Cardiac muscle cell (in vitro differentiated cells and primary cell): ENCODE data around the gene PARN. TPM values are rescaled to one million over a fixed set of nuclear protein-coding genes. Genes with fewer than 3 reads are reported as not detected.
A peak's percentile ranks its signal among the peaks of the same experiment; 100 is the strongest.
"Not testable (repeated sequence)": the region's sequence is repeated elsewhere in the genome, so short reads cannot be mapped to it uniquely, and the experiment has no call there.

Experiments
- DNase-seq, 2 donors: peaks; one replicate each; pipeline versions ENCODE4 v3.0.0 to v3.0.0-alpha.2; 2010 to 2017; ENCODE audit warnings: low read depth in 1 of 2, low spot score in 1 of 2
- H3K27ac ChIP-seq: fragments of 200-600 bp; sonication (generic); 2 replicates; pipeline ENCODE4 v1.5.1; 2016
- H3K27me3 ChIP-seq: fragments of 200-600 bp; sonication (generic); 2 replicates; pipeline ENCODE4 v1.6.0; 2016; ENCODE audit warnings: control low read depth
- H3K36me3 ChIP-seq: fragments of 200-600 bp; sonication (generic); 2 replicates; pipeline ENCODE4 v1.5.1; 2016; ENCODE audit warnings: control low read depth
- H3K4me1 ChIP-seq: fragments of 200-600 bp; sonication (generic); 2 replicates; pipeline ENCODE4 v1.8.1; 2017; ENCODE audit warnings: low read depth, mild to moderate bottlenecking, mixed run types
- H3K4me3 ChIP-seq: fragments of 200-600 bp; sonication (generic); 2 replicates; pipeline ENCODE4 v1.5.1; 2016; ENCODE audit warnings: mild to moderate bottlenecking
- H3K9me3 ChIP-seq: fragments of 200-600 bp; sonication (generic); 2 replicates; pipeline ENCODE4 v1.5.1; 2017; ENCODE audit warnings: low read depth, mild to moderate bottlenecking, control low read depth
- CTCF ChIP-seq: IDR thresholded peaks from 2 replicates; pipeline ENCODE4 v1.5.1; 2012; ENCODE audit warnings: low read depth, mild to moderate bottlenecking, low read length
- polyA plus RNA-seq: library from polyadenylated mRNA; unstranded; fragments of >200 nt; fragmentation: Nextera tagmentation; extraction: Ambion mirVana; gene quantifications from 2 replicates; pipeline ENCODE4 v1.2.1, GENCODE V29; 2016
- total RNA-seq: library from RNA; depleted of rRNA; stranded (reverse); fragments of >200 nt; gene quantifications from 2 replicates; pipeline ENCODE4 v1.2.3, GENCODE V29; 2016

PARN gene
- total and polyA plus RNA-seq, 2 experiments from 2014 or later = 22.4 to 36.3 TPM

DNA sequence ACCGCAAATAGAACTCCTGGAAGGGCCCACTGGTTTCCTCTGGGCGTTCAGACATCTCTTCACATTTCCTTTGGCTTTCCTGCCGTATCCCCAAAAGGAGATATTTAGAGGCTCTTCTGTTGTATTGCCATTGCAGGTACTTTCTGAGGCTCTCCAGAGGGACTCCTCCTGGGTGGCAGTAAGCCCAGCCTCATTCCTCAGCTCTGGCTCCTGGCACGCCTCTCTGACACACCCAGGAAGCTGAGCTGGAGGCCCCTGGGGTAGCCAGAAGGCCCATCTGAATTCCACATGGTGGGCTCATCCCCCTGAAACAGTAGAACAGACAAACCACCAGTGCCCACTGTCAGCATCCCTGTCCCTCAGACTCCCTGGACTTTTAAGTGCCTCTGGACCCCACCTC is 206.7 kb downstream of the PARN start:
- H3K4me1 ChIP-seq = peaks cover 6% of the 10 kb centered on the region
- H3K27ac ChIP-seq = no peak overlapping the region
- no peaks in the 10 kb centered on the region for H3K9me3 ChIP-seq
- H3K36me3 ChIP-seq = no peaks in the 10 kb centered on the region
- H3K4me3 ChIP-seq = no peak overlapping the region
- no peaks in the 10 kb centered on the region for H3K27me3 ChIP-seq
- DNase-seq = no peak
- no peak for TF ChIP-seq CTCF

- no peak for TF ChIP-seq CTCF
- H3K27me3 ChIP-seq = no peaks in the 10 kb centered on the region
- no peaks in the 10 kb centered on the region for H3K36me3 ChIP-seq
- peak in 1 of 2 donors; percentile 41 for DNase-seq
- peaks cover 6% of the 10 kb centered on the region for H3K4me1 ChIP-seq
- H3K27ac ChIP-seq = no peak overlapping the region
- no peaks in the 10 kb centered on the region for H3K9me3 ChIP-seq
- no peak overlapping the region for H3K4me3 ChIP-seq
These were observed 209.2 kb downstream of the PARN start for GRCh38 chr16:14420721-14421488.

DNA sequence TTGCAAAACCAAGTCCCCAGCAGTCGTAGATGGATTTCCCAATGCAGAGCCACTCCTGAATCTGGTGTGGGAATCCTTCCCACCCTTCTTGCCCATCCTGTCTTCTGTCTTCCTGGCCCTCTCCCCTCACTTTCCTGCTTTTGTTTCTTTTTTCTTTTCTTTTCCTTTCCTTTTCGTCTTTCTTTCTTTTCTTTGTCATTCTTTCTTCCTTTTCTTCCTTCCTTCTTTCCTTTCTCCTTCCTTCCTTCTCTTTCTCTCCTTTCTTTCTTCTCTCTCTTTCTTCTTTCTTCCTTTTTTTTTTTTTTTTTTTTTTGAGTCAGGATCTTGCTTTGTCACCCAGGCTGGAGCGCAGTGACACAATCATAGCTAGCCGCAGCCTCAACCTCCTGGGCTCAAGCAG is 209.8 kb downstream of the PARN start:
- H3K27me3 ChIP-seq, H3K36me3 ChIP-seq, H3K4me3 ChIP-seq, H3K9me3 ChIP-seq, DNase-seq, H3K4me1 ChIP-seq, H3K27ac ChIP-seq: not testable (repeated sequence)

DNA sequence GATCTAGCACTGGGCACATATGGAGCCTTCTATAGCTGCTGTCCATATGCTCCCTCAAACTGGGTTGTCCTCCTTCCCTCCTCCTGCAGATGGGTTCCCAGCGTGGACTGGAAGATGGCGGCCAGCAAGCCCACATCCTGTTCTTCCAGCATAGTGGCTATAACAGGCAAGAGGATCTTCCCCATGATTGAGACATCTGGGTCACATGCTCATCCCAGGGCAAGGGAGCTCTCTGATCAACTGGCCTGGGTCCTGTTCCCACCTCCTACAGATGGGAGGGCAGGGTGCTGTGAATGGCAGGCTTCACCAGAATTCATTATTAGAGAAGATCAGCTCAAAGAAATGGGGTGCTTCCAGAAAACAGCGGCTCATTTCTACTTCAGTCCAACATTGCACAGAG is 210.2 kb downstream of the PARN start:
- Histone ChIP-seq H3K27ac (no peak overlapping the region), H3K27me3 (no peaks in the 10 kb centered on the region), H3K4me1 (peaks cover 6% of the 10 kb centered on the region), H3K9me3 (no peaks in the 10 kb centered on the region), H3K4me3 (no peak overlapping the region), H3K36me3 (no peaks in the 10 kb centered on the region)
- no peak for TF ChIP-seq CTCF
- DNase-seq = no peak

DNA sequence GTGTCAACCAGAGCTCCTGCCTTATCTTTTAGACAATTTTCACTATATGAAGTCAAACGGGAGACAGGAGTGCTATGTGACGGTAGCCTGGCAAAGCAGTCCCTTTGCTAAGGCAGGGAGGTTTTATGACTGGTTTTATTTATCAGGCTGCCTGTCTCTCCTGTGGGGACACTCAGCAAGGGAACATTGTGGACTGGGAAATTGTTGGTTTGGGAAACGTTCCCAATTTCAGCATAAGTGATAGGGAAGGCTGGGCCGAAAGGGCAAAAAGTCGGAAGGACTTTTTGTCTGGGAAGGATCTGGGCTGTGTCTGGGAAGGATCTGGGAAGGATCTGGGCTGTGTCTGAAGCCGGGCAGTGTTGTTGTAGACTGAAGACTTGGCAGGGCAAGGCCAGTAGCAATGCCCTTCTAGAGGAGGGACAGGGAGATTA is 211.2 kb downstream of the PARN start:
- Histone ChIP-seq H3K36me3 (no peaks in the 10 kb centered on the region), H3K27me3 (no peaks in the 10 kb centered on the region), H3K27ac (no peak overlapping the region), H3K4me1 (peaks cover 6% of the 10 kb centered on the region), H3K9me3 (no peaks in the 10 kb centered on the region), H3K4me3 (no peak overlapping the region)
- peak in 1 of 2 donors; percentile 52 for DNase-seq
- no peak for TF ChIP-seq CTCF

- peaks cover 6% of the 10 kb centered on the region for H3K4me1 ChIP-seq
- no peaks in the 10 kb centered on the region for H3K27me3 ChIP-seq
- H3K36me3 ChIP-seq = no peaks in the 10 kb centered on the region
- no peak for DNase-seq
- TF ChIP-seq CTCF = no peak
- H3K9me3 ChIP-seq = no peaks in the 10 kb centered on the region
- no peak overlapping the region for H3K4me3 ChIP-seq
- no peak overlapping the region for H3K27ac ChIP-seq
These were observed 213.9 kb downstream of the PARN start for GRCh38 chr16:14416184-14416583.
